ENCODE data around the gene EXOC4.

The EXOC4 gene

DNA sequence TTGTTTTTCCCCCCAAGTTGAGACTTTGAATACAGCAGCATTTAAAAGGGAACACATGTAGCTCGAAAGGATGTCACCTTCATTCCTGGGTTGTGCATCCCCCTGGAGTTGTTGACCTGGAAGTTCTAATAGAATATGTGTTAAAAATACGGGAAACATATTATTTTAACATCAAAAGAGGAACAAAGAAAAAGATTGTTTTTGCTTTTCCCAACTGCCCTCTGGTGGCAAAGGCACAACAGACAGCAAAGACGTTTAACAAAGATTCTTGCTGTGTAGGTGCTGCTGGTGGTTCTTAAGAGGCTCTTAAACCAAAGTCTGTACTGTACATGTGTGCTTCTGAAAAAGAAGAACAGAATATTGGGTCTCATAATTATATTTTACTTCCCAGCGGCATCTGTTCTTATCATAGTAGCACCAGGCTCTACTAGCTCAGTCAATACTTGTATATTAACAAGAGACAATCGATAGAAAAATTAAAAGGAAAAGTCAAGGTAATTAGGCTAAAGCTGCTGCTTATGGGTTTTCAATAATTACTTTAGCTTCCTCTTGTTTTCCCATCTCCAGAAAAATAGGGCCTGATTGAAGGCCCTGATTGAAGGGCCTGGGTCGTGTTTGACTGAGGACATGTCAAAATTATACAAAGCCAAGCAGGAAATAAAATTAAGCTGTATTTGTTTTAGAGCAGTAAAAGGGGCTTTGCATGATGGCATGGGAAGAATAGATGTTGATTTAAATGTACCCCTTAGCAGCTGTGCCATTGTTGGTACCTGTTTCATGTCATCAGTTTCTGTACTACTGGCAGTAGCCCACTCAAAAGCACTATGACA lies 490.0 kb downstream of the EXOC4 start:
- DNase-seq (ENCODE audit: extremely low spot score), result no peak
- CTCF ChIA-PET, result interaction anchor here (0.8 to 1.6 kb wide), 10 partner anchors 8 to 398 kb away, joined by 3 to 5 read pairs (median 4); no protein-coding TSS in a partner anchor
- POLR2A ChIA-PET, result no interaction called here
- TF ChIP-seq, protein P1, sequence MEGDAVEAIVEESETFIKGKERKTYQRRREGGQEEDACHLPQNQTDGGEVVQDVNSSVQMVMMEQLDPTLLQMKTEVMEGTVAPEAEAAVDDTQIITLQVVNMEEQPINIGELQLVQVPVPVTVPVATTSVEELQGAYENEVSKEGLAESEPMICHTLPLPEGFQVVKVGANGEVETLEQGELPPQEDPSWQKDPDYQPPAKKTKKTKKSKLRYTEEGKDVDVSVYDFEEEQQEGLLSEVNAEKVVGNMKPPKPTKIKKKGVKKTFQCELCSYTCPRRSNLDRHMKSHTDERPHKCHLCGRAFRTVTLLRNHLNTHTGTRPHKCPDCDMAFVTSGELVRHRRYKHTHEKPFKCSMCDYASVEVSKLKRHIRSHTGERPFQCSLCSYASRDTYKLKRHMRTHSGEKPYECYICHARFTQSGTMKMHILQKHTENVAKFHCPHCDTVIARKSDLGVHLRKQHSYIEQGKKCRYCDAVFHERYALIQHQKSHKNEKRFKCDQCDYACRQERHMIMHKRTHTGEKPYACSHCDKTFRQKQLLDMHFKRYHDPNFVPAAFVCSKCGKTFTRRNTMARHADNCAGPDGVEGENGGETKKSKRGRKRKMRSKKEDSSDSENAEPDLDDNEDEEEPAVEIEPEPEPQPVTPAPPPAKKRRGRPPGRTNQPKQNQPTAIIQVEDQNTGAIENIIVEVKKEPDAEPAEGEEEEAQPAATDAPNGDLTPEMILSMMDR (IDR thresholded peaks at IDR 0.05; ENCODE audit: control extremely low read depth, extremely low read depth, low read depth, missing control alignments), result peak; percentile 43

DNA sequence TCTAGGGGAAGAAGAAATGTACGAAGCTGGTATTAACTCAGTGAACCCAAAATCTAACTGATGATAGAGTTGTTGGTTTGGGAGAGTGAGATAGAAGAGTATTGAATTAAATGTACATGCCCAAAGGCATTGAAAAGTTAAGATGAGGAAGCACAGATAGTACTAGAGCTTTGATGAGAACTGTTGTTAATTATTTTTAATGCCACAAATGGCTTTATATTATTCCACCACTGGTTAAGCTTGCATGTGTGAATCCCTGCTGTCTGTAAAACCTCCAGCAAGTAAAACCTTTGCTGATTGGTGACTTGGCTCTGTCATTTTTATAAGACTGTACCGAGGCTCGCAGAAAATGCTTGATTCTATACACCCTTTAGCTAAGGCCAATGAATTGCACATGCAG lies 491.6 kb downstream of the EXOC4 start:
- TF ChIP-seq, protein P1 (IDR thresholded peaks at IDR 0.05; ENCODE audit: control extremely low read depth, extremely low read depth, low read depth, missing control alignments), result no peak
- ChIA-PET POLR2A (no interaction called here), CTCF (interaction anchor here (1.2 to 1.5 kb wide), 2 partner anchors 14 to 35 kb away, joined by 3 to 4 read pairs; no protein-coding TSS in a partner anchor)
- DNase-seq (ENCODE audit: extremely low spot score), result no peak

DNA sequence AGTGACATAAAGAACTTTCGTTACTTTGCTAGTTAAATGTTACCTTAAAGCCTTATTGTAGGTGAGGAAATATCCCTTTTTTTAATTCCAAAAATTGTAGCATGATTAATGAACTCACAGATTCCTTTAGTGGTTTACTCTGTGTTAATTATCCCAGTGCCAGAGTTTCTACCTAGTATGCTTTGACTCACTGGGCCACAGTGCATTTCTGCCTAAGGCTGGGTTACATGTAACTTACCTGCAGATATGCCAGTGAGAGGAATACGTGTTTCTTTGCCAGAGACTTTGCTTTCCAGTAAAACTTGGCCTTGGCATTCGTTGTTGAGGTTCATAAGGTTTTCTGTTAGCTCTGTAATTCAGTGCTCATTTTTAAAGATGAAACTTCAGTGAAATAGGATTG lies 493.4 kb downstream of the EXOC4 start:
- DNase-seq (ENCODE audit: extremely low spot score), result no peak
- ChIA-PET CTCF (no interaction called here), POLR2A (no interaction called here)
- TF ChIP-seq, protein P1 (IDR thresholded peaks at IDR 0.05; ENCODE audit: control extremely low read depth, extremely low read depth, low read depth, missing control alignments), result no peak

DNA sequence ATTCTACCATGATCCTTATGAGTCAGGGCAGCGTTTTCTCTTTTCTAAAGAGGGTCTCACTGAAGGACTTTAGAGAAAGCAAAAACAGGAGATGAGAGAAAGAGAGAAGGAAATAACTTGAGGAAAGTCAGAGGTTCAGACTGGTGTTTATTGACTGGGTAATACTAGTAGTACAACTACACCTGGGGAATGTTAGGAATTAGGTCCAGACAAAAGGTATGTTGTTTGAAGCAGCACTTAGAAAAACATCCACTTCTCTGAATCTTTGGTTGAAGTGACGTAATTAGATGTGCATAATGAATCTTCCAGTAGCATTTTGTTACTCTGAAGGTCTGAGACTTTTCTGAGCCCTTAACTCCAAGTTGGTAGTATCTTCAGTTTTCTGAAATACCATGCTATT lies 494.0 kb downstream of the EXOC4 start:
- no peak for DNase-seq (ENCODE audit: extremely low spot score)
- TF ChIP-seq, protein P1 (IDR thresholded peaks at IDR 0.05; ENCODE audit: control extremely low read depth, extremely low read depth, low read depth, missing control alignments), result no peak
- ChIA-PET POLR2A (no interaction called here), CTCF (no interaction called here)

DNA sequence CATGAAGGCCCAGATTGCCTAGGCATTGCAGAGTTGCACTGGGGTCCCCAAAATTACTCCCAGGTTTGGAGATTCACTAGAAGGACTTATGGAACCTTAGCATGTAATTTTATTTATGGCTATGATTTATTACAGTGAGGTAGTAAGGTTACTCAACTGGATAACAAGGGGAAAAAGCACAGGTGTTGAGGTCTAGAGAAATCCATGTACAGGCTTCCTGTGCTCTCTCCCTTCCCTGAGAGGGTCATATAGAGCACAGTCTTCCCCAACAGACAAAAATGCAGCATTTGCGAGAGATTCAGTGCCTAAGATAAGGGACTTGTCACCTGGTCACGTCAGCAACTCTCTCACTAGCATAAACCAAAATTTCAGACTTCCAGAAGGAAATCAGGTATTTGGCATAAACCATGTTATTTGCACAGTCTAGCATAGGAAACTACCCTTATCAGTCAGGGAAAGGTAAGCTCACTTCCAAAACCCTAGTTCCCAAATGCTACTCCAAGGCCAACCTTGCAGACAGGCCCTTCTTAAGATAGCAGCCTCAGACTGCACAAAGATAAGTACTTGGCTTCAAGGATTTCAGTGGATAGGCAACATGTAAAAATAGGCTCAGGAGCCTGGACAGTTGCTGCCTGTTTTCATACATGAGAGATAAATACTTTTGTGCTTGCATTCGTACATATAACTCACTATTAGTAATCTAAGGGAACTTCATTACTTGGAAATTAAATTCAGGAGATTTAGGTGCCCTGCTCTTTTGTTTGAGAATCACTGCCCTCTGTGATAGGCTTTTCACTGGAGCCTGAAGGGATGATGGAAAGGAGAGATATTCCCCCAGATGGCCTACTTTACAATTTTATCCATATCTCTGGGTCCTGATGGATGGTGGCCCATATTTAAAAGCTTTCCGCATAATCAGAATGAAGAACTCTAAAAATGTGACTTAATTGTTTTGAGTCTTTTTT lies 495.8 kb downstream of the EXOC4 start:
- POLR2A ChIA-PET, result no interaction called here
- TF ChIP-seq, protein P1 (IDR thresholded peaks at IDR 0.05; ENCODE audit: control extremely low read depth, extremely low read depth, low read depth, missing control alignments), result no peak
- CTCF ChIA-PET, result interaction anchor here (1.0 kb wide), 1 partner anchor 10 kb away, joined by 3 read pairs; no protein-coding TSS in a partner anchor
- DNase-seq (ENCODE audit: extremely low spot score), result no peak

DNA sequence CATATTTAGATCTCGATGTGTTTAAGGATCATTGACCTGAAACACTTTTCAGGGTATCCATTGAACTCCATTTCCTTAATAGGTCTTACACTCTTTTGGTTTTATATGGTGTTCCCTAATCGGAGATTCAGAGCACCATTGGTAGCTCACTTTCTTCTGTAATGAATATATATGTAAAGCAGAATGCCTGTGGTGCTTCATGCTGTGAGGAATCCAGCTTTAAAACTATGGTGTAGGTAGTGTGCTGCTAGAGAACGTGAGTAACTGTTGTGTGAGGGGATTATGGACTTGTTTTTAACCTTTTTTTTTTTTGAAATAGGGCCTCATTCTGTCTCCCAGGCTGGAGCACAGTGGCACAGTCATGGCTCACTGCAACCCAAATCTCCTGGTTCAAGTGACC lies 497.4 kb downstream of the EXOC4 start:
- TF ChIP-seq, protein P1 (IDR thresholded peaks at IDR 0.05; ENCODE audit: control extremely low read depth, extremely low read depth, low read depth, missing control alignments), result no peak
- ChIA-PET POLR2A (no interaction called here), CTCF (interaction anchor here (0.9 kb wide), 1 partner anchor 15 kb away, joined by 3 read pairs; no protein-coding TSS in a partner anchor)
- no peak for DNase-seq (ENCODE audit: extremely low spot score)

Data from GM10248 (cell line).